HPDE6-E6E7 (cell line): ENCODE measurements around the gene ANKRD7.

Experiments used
- DNase-seq: peaks from one replicate; pipeline ENCODE4 v3.0.0; 2011; ENCODE audit warnings: missing footprints; ENCODE audit errors: extremely low spot score

The ANKRD7 gene, protein sequence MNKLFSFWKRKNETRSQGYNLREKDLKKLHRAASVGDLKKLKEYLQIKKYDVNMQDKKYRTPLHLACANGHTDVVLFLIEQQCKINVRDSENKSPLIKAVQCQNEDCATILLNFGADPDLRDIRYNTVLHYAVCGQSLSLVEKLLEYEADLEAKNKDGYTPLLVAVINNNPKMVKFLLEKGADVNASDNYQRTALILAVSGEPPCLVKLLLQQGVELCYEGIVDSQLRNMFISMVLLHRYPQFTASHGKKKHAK

DNA sequence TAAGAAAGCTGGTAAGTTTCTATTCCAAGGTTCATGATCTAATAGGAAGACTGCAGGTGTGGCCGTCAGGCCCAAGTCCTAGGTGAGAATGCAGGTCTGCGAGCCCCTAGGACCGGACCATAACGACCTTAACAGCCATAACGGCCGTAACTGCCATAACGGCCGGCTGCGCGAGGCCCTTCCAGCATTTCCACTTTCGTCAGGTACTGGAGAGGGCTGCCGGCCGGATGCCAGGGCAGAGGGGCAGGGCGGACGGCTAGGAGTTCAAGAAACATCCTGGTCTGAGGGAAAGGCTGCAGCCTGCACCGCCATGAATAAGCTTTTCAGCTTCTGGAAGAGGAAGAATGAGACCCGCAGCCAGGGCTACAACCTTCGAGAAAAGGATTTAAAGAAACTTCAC is at the start of gene ANKRD7:
ANKRD7 (plus strand) TSS at position 184 of the 400 bp plus-strand sequence; CDS start at position 311, 127 bp downstream.
- DNase-seq = no peak

DNA sequence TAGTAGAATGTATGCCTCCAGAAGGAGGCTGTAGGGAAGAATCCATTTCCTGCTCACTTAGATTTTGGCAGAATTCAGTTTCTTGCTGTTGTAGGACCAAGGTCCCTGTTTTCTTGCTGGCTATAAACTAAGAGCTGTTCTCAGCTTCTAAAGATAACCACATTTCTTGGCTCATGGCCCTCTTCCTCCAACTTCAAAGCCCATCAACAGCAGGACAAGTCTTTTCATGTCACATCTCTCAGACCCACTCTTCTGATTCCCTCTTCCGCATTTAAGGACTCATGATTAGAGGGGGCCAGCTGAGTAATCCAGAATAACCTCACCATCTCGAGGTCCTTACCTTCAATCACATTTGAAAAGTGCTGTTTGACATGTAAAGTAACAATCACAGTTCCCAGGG is 48.8 kb upstream of the ANKRD7 start:
- no peak for DNase-seq

DNA sequence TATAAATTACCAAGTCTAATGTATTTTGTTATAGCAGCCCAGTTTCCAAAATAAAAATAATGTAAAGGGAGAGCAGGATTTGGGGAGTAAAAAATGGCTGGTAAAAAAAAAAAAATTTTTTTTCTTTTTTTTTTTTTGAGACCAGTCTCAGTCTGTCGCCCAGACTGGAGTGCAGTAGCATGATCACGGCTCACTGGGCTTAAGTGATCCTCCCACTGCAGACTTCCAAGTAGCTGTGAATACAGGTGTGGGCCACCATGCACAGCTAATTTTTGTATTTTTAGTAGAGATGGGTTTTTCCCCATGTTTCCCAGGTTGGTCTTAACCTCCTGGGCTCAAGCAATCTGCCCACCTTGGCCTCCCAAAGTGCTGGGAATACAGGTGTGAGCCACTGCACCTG is 45.3 kb upstream of the ANKRD7 start:
- DNase-seq = no peak

DNA sequence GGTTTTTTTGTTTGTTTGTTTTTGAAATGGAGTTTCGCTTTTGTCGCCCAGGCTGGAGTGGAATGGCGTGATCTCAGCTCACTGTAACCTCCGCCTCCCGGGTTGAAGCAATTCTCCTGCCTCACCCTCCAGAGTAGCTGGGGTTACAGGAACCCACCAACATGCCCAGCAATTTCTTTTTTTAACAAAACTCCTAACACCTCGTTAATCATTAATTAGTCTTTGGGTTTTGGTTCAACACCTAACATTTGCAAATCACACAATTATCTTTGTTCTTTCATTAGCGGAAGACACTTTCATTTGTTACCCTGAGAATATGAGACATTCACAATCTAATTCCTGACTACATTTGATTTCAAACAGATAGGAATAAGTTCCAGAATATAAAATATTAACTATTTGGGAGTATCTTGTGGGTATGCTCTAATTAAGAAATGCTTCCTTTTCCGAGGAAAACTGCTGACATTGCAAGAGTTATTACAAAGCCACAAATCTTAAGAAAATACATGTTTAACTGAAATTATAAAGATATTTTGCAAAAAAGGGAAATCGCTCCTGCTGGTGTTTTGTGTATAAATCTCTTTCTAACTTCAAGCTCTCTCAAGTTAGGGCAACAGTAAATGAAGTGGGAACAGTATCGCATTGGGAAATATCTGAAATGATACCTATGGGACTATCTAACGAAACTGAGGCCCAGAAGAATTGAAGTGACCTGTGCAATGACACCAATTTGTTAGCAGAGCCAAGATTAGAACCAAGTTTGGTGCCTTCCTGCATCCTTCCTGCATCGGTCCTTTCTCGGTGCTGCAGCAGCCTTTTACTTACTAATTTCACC is 41.7 kb upstream of the ANKRD7 start:
- no peak for DNase-seq

DNA sequence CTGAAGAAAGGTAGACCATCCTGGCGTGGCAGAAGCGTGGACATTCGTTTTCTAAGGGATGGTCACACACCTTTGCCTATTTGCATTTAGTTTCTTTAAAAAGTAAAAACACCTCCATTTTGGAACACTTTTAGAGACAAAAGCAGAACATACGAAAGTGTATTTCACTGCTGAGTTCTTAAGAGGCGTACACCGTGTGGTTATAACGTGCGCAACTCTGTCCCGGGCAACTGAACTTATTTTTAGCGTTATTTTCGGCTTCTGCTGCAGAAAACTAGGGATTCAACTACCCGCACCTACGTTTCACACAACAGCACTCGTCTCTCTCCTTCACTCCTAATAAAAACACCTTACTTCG is 41.1 kb upstream of the ANKRD7 start:
- DNase-seq = no peak

DNA sequence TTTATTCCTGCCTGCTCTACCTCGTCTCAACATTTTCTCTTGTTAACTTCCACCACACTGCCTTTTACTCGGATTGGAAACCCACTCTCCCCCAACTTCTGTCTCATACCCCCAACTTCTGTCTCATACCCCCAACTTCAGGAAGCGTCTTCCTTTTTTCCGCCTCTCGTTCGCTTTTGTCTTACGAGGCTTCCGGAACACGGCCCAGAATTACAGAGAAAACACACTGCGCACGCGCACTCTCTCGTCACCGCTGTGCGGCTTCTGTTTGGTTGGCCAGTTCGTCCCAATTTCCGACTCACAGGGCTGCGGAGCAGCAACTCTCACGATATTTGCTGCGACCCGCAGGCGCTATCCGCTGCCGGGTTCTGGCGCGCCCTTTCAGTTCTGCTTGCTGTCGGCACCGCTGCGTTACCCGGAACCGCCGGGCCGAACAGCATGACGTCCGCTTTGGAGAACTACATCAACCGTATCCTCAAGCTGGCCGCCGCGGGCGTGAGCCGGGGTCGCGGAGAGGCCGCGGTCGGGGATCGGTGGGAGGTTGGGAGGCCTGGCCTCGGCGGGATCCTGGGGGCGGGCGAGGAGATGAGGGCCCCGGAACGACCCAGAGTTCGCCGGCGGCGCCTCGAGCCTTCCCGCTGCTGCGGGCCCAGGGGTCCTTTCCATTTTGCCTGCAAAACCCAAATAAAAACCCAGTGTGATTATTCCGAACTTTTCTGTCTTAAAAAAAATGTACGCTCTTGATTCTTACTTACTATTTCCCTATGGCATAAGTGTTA is 40.5 kb upstream of the ANKRD7 start, which contains the start of gene LSM8:
LSM8 (plus strand) TSS at position 379 of the 779 bp plus-strand sequence; CDS start at position 439, 60 bp downstream.
- peak; percentile 97 for DNase-seq

DNA sequence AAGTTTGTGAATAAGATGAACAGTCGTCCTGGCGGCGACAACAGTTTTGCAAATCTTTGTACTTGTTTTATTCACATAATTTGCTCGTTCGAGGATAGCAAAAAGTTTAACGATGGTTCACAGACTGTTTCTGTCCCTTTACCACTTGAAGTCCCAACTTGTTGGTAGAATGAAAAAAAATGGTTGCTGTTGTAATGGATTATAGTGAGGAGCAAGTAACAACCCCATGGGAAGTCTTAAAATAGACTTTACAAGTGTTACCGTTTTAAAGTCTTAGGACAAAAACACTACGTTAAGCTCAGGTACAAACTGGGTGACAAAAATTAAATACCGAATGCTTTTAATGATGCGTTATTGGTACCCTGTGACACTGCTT is 40.0 kb upstream of the ANKRD7 start:
- DNase-seq = no peak

DNA sequence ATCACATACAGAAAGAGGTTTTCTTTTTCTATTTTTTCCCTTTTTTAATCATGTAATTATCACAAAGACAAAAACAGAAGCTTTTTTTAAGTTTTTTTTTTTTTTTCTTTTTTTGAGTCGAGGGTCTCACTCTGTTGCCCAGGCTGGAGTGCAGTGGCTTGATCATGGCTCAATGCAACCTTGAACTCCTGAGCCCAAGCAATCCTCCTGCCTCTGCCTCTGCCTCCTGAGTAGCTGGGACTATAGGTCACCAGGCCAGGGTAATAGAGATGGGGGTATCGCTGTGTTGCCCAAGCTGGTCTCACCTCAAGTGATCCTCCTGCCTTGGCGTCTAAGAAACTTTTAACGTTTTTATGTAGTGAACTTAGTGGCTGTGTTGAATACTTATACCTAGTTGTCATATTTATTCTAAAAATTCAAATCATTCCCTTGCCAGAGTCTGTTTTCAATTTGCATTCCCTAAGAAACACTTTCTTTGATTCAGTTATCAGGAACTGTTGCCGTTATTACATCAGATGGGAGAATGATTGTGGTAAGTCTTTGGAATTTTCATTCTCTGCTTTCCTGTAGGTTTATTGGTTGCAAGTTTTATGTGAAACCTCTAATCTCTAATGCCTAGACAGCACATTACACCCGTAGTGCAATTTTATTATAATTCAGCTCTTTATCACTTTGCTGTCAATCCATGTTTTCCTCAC is 39.2 kb upstream of the ANKRD7 start:
- DNase-seq = no peak

DNA sequence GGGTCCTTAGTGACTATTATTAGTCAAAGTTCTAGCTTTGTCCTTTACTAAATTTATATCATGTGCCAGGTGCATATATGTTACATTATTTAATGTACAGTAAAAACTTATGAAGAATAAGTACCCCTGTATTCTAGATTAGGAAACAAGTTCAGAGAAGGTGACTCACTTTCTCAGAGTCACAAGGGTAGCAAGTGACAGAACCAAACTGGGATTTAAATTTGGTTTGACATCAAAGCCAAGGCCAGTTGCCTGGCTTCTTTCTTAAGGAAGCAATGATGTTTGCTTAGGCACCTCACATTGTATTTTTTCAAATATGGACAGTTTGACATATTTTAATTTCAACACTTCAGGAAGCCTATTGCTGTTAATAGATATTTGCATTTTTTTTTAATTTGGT is 38.0 kb upstream of the ANKRD7 start:
- no peak for DNase-seq

DNA sequence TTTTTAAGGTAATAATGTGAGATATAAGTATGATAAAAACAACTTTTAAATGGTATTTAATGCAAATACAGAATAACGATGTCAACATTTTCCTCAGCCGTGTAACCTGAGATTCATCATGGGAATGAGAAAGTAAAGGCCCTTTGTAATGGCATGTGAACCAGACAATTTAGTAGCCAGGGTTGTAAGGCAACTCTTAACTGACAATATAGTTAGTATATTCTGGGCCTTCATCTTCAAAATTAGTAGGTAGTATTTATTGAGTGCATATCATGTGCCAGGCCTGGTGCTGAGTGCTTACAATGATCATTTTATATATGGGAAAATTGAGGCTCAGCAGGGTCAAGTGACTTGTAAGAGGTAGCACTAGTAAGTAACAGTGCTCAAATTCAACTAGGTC is 29.9 kb upstream of the ANKRD7 start:
- no peak for DNase-seq

DNA sequence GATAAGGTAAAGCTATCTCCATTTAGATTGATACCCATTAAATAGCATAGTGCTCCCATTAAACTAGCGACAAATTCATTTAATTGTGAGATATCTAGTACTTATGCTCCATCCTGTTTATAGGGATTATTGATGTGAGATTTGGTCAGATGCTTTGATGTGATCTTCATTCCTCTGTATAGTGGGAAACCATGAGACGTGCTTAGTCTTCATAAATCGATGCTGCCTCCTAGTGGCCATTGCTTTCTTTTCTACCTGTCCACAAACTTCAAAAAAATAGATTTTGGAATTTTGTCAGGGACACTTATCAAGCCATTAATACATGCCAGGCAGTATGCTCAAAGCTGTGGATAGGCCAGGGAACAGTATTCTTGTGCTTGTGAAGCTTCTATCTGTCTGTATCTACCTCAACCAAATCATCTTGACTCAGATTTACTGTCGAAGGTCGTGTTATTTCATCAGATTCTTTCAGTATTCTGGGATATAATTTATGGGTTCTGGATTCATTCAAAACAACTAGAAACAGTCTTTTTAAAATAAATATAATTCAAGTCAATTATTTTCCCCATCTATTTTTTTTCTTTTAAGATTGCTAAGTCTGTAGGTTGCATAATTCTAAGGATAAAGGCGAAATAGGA is 28.5 kb upstream of the ANKRD7 start:
- DNase-seq = no peak

DNA sequence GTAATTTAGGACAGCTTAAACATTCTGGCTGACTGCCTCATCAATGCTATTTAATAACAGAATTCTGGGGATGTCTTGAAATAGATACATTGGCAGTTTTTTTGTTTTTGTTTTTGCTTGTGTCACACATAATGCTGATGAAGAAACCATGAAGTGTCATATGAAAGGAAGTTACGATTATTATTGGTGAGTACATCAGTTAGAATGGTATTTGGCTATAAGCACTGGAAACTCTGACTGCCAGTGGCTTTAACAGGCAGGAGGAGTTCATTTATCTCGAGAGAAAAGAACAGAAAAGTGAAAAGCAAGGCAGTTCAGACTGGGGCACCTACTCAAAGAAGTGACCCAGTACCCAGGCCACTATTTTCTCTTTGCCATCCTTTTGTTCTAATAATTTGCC is 22.4 kb upstream of the ANKRD7 start:
- DNase-seq = no peak

DNA sequence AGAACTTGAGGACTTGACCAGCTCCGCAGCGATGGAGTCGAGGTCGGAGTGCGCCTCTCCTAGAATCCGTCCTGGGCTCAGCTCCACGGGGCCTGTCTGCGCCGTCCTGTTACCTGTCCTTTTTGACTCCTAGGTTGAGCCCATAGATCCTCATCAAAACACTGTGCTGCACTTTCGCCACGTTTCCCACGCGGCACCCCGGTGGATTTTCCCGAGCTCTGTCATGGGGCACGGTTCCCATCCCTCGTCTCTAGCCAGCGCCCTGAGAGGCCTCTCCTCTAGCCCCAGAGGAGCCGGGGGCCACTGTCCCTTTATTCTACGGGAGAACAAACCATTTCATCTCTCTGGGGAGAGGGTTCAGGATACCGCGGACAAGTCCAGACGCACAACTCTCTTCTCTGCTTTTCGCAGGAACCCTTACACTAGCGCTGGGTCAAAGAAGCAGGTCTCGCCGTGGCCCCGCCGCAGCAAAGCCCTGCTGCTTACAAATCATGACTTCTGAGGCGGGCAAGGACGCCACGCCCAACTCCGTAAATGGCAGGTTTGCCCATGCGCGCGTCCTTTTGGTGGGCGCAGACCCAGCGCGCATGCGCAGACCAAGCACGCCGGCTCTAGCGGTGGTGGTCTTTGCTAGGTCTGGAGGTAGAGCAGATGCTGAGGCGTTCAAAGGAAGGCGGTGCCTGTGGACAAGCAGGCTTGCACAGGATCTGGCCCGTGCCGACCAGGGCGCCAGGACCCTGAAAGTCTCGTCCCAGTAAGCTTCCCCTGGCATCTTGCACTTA is 10.3 kb upstream of the ANKRD7 start:
- peak; percentile 45 for DNase-seq

DNA sequence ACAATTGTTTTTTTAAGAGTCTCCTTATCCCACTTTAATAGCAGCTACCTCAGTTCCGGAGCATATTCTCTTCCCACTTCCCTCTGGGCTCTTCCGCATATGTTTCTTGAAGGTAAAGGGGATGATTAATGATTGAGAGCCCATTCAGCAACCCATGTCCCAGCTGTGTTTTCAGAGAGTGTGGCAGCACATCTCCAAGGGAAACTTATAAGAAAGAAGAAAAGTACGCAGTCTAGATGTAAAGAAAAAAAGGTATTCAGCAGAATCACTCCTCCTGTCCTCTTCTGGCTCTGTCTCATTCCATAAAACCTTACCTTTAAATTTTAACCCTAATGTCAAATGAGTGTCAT is 9.7 kb upstream of the ANKRD7 start:
- no peak for DNase-seq

DNA sequence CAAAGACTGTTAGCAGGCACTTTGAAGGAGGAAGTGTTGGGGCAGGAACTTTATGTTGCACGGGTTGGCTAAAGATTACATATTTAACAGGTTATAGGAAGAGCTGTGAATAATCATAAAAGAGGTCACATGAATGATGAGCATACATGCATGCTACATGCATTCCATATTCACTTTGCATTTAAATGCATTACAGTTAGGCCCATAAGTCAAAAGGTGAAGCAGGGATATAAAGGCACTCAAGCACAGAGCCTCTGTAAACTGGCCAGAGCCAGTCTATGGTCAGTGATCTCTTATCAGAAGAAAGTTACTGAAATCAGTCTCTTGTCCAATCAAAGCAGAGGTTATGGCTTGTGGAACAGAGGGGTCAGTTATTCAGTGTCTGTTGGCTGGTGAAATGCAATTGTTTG is 7.3 kb upstream of the ANKRD7 start:
- no peak for DNase-seq

DNA sequence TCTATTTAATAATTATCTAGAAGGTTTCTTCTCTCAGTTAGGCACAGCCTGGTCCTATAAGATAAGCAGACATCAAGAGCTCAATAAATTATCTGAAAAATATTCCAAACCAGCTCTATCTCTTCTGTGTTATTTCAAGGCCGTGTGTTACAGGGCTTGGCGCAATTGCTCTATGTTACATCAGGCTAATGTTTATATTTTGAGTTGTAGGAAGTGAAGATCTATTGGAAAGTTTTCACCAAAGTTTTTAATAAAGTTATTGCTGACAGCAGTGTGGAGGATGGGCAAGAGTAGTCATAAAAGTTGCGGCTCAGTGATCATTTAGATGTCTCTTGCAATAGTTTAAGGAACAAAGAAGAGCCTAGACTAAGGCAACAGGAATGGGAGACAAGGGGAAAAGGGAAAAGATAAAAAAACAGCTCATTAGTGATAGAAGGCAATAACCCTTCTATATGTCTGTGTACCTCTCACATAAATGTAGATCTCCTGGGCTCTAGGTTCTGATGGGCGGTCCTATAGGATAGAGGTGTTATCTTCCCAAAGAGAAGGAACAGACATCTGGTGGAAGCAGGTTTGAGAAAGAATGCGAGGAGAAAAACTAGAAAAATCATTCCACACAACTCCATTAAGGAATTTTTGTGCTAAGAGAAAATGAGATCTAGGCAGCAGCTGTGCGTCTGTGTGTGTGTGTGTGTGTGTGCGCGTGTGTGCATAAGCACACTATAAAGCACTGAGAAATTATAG is 5.9 kb upstream of the ANKRD7 start:
- DNase-seq = no peak

DNA sequence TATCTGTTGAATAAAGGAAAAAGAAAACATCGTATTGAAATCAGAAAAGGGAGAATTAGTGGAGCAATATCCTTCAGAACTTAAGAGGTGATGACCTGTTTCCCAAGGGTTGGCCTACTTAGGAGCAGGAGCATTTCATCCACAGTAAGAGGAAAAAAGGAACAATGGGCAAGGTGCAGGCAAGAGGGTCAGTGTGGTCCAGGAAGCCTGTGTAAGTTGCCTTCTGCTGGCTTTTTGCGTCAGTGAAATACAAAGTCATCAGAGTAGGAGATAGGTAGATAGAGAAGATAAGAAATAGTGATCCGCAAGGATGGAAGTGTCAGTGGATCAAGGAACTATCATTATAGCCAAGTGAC is 5.4 kb upstream of the ANKRD7 start:
- no peak for DNase-seq

DNA sequence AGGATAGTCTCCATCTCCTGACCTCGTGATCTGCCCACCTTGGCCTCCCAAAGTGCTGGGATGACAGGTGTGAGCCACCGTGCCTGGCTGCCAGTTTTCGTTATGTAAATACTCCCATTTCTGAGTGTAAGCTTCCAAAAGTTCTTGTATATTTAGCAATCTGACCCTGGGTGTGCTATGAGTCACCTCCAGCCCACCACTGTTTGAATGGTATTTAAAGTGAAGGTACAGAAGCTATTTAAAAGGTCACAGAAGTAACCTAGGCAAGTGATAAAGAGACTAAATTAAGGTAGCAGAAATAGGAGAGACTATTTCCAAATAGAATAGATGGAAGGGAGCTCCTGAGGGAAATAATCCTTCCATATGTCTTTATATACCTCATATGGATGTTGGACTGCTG is 3.9 kb upstream of the ANKRD7 start:
- no peak for DNase-seq

DNA sequence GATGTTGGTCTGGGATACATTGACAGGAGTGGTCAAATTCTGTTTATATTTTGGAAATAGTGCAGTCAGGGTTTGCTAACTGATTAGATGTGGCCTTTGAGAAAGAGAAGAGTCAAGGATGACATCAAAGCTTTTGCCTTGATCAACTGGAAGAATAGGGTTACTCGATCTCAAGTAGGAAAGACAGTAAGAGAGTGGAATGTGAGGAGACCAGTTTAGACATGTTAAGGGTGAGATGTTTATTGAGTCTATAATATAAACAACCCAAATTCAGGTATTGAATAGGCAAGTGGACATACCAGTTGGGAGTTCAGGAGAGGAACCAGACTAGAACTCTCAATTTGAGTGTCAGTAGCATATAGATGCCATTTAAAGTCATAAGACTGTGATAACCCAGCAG is 1.9 kb upstream of the ANKRD7 start:
- DNase-seq = no peak

DNA sequence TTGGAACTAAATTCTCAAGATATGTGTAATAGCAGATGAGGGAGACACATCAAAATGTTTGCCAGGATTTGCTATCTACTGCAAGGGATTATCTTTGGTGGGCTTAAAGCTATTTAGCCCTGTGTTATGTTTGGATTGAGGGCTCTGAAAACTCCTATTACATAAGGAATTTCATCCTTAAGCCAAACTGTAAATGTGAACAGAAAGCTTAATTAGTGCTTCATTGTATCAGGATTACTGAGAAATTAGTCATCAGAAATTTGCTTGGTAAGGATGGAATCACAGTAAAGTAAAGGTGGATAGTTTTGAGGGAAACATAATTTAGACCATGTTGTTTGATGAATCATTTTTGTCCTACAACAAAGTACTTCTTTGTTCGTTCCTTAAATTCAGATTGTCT is 8.3 kb downstream of the ANKRD7 start:
- DNase-seq = no peak
